NCI-H2081 (cell line): ENCODE results near the gene SPATA24.
A peak's percentile ranks its signal among the peaks of the same experiment; 100 is the strongest.
"Not testable (repeated sequence)": the region's sequence is repeated elsewhere in the genome, so short reads cannot be mapped to it uniquely, and the experiment has no call there.

Experiments used
- DNase-seq, 2 experiments: peaks; one replicate each; lab custom pipeline; 2025; lab: John Stamatoyannopoulos, UW

SPATA24 gene

GRCh38 chr5:139394654-139395566 is 9.0 kb downstream of the SPATA24 start, which contains the start of gene PROB1:
TSS of gene PROB1 (minus strand) at chr5:139395104. CDS start at chr5:139395081, 23 bp downstream.
- DNase-seq, result no peak

- DNase-seq, result no peak
Observed at GRCh38 chr5:139394123-139394653, 9.7 kb downstream of the SPATA24 start.

DNA sequence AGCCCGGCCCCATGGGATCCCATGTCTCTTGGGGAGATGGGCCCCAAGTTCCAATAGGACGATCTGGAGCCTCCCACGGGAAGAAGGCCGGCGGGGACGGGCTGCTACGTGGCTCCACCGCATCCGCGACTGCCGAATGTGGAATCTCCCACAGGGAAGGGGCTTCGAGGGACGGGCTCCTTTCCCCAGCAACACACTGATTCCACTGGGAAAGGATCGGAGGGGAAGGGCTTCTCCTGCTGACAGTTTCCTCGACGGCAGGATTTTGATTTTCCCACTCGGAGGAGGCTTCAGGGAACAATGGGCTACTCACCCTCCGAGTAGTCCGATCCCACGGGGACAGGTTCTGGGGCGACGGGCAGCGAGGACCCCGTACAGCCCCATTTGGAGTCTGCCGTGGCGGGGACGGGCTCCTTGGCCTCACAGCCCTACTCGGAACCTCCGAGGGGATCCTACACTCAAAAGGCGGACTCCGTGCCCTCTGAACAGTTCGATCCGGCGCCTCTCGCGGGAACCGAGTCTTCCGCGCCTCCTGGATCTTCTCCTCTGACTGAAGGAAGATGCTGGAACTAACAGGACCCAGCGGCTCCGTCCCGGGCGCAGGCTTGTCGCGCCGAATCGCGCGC is 10.3 kb downstream of the SPATA24 start:
- no peak for DNase-seq

GRCh38 chr5:139392678-139393496 is 11.0 kb downstream of the SPATA24 start:
- DNase-seq, result peak in 1 of 2 experiments; percentile 9

GRCh38 chr5:139392324-139392677 is 11.6 kb downstream of the SPATA24 start:
- DNase-seq, result no peak

GRCh38 chr5:139391570-139392323 is 12.1 kb downstream of the SPATA24 start:
- DNase-seq, result no peak

DNA sequence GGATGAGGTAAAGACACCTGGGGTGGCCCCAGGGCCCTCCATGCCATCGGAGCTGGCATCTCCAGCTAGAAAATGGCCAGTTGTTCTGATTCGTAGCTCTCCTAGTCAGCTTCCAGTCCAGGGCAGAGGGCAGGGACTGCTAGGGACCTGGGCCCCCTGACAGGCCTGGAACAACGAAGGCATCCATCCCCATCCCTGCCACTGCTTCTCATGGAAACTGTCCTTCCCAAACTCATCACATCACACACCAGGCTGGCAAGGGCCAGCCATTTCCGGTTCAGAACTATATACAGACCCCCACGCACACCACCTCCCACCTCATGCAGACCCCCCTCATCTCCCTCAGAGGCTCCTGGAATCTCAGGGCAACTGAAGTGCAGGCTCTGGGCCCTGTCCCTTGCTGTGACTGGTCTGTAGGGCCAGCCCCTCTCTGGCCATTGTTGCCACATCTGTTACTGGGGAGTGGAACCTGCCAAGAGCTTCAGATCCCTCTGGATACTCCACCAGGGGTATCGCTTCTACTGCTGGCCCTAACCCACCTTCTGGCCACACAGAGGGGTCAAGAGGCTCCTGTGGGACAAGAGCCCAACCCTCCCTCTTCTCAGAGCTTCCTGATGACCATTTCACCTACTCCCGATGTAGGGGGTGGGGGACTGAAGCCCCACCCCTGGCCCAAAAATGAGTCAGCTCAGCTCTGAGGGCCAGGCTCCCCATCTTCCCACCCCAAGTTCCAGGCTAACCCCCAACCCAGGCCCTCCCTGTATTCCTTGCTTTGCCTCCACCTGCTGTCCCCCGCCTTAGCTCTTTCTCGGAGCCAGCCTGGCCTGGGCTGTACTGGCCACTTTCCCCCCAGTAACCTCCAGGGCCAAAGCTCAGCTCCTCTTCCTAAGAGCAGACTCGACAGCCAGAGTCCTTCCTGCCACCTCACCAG is 13.0 kb downstream of the SPATA24 start:
- DNase-seq, result no peak

DNA sequence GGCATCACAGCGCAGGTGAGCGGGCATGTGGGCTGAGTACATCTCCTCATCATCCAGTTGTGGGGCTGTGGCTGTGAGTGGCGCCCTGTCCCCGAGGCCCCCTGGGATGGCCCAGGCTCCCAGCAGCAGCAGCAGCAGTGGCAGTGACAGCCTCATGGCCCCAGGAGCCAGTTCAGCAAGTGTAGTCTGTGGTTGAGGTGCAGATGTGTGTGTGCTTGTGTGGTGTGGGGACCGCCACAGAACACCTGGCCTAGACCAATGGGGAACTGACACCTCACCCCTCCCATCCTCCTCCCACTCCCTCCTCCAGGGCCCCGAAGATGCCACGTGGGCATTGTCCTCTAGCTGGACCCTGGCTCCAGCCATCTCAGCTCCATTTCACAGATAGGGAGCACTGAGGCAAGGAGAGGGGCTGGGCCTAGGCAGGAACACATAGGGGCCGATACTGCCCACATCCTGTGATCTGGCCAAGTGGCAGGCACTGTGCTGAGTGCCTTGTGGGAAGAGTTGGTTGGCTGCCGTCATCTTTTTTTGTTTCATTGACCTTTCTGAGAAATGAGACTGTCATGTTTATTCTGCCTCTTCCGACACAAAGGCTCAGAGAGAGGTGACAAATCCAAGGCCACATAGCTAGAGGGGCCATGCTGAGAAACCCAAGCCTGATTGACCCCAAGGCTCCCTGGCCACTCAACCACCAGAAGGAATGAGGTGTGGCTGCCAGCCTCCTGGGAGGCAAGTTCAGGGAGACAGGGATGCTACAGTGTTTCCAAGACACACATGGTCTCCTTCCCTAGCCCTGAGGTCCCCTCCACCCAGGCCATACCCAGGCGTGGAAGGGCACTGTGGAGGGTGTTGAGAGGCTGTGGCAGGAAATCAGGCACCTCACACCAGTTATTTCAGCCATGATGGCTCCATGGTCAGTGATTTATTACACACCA is 13.9 kb downstream of the SPATA24 start, which contains the start of gene MZB1:
MZB1 (minus strand) TSS at position 213 of the 938 bp plus-strand sequence; CDS start at position 156, 57 bp downstream.
- DNase-seq, result no peak

- DNase-seq, result no peak
Observed at GRCh38 chr5:139388198-139388821, 15.6 kb downstream of the SPATA24 start.

- no peak for DNase-seq
Observed at GRCh38 chr5:139387611-139388197, 16.2 kb downstream of the SPATA24 start.

GRCh38 chr5:139386956-139387355 is 16.9 kb downstream of the SPATA24 start:
- not testable (repeated sequence) for DNase-seq

- no peak for DNase-seq
Observed at GRCh38 chr5:139386050-139386438, 17.8 kb downstream of the SPATA24 start.

DNA sequence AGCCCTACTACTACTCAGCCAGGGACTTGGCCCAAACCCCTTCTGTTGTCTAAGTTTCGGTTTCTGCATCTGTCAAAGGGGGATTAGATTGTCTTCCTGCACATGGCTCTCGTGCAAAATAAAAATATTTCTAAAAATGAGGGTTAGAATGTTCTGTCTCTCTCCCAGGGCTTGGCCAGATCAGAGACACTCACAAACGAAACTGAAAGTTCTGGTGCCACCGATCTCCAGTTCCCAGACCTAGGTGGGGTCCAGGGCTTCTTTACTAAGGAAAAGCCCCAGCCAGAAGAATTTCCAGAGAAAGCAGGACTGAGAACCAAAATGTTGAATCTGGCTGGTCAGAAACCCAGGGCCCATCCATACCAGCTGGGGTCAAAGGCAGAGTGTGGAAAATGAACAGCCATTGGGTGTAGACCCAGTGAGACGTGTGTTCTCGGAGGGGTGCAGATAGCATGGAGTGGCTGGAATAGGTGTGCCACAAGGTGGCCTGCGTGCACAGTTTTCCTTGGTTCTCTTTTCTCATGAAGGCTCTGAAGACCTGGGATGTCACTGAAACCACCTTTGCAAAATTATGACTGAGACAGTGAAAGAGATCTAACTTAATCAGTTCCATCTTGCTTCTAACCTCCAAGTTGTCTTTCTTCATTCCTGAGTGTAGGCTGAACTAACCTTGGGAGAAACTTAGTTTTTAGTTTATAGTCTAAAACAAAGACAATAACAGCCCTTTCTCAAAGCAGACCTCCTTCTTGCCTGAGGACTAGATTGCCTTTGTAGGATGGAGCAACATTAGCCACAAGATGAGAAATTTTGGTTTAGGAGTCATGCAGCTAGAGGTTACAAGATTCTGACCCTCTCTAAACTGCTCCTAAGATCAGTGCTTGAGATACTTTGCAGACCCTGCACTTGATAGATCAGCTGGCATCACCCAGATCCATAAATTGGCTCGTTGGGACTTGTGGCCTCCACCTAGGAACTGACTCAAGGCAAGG is 18.5 kb downstream of the SPATA24 start:
- DNase-seq, result no peak

DNA sequence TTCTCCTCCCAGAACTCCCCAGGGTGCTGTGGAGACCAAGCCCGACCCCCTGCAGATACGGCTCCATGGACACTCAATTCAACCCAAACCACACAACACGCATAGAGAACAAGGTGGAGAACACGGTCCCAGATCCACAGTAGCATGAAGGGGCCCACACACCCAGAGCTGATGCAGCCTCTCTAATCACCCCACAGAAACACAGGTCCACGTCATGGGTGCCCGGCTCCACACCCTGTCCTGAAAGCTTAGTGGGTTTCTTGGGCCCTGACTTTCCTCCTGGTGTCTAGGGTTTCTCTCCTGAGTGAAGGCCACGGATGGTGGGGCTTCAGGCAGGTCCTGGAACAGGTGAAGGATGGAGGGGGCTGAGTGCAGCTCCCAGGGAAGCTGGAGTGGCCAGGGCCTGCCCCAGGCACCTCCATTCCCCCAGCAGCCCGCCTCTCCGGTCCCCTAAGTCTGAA is 19.3 kb downstream of the SPATA24 start:
- no peak for DNase-seq

- no peak for DNase-seq
Observed at GRCh38 chr5:139383993-139384590, 19.8 kb downstream of the SPATA24 start.

GRCh38 chr5:139383275-139383992 is 20.5 kb downstream of the SPATA24 start, which contains the start of gene SLC23A1:
TSS of gene SLC23A1 (minus strand) at chr5:139383297. CDS start at chr5:139383253, 44 bp downstream.
- DNase-seq, result no peak
